H9 (cell line): ENCODE measurements around the gene PLD4. TPM values are rescaled to one million over a fixed set of nuclear protein-coding genes. Genes with fewer than 3 reads are reported as not detected.
A peak's percentile ranks its signal among the peaks of the same experiment; 100 is the strongest.

Experiments used
- DNase-seq: peaks from one replicate; pipeline ENCODE4 v3.0.0-alpha.2; 2017
- H2AFZ ChIP-seq: one replicate; pipeline ENCODE4 v1.6.1; 2013; ENCODE audit warnings: mild to moderate bottlenecking, low read length, control low read depth, moderate library complexity
- H2AK5ac ChIP-seq: 2 replicates; pipeline ENCODE4 v1.6.1; 2013; ENCODE audit warnings: low read length, control low read depth, mixed read lengths; ENCODE audit not compliant: insufficient read length
- H2BK120ac ChIP-seq: one replicate; pipeline ENCODE4 v1.6.1; 2013; ENCODE audit warnings: low read depth, mild to moderate bottlenecking, low read length, control low read depth, inconsistent platforms; ENCODE audit not compliant: poor library complexity, severe bottlenecking
- H2BK12ac ChIP-seq: 2 replicates; pipeline ENCODE4 v1.6.1; 2013; ENCODE audit warnings: low read length, control low read depth, mixed read lengths, low read depth; ENCODE audit not compliant: insufficient read length
- H2BK15ac ChIP-seq: 2 replicates; pipeline ENCODE4 v1.6.1; 2013; ENCODE audit warnings: low read depth, low read length, control low read depth
- H2BK20ac ChIP-seq: one replicate; pipeline ENCODE4 v1.6.1; 2013; ENCODE audit warnings: low read depth, mild to moderate bottlenecking, low read length, control low read depth, inconsistent platforms; ENCODE audit not compliant: poor library complexity, severe bottlenecking
- H2BK5ac ChIP-seq: 2 replicates; pipeline ENCODE4 v1.6.1; 2013; ENCODE audit warnings: low read length, control low read depth, mixed read lengths; ENCODE audit not compliant: insufficient read length
- H3K14ac ChIP-seq: 2 replicates; pipeline ENCODE4 v1.6.1; 2013; ENCODE audit warnings: low read length, control low read depth; ENCODE audit not compliant: insufficient read depth
- H3K18ac ChIP-seq: 2 replicates; pipeline ENCODE4 v1.6.1; 2013; ENCODE audit warnings: low read depth, mild to moderate bottlenecking, mixed read lengths, low read length, control low read depth; ENCODE audit not compliant: insufficient read length
- H3K23ac ChIP-seq: 2 replicates; pipeline ENCODE4 v1.6.1; 2013; ENCODE audit warnings: low read length, control low read depth, mixed read lengths, low read depth; ENCODE audit not compliant: insufficient read length
- H3K23me2 ChIP-seq: 2 replicates; pipeline ENCODE4 v1.6.1; 2013; ENCODE audit warnings: low read depth, mild to moderate bottlenecking, mixed read lengths, low read length, control low read depth; ENCODE audit not compliant: insufficient read length, poor library complexity, severe bottlenecking
- H3K27ac ChIP-seq: 2 replicates; pipeline ENCODE4 v1.5.1; 2013; ENCODE audit warnings: low read length, control low read depth, mixed read lengths, low read depth; ENCODE audit not compliant: insufficient read length
- H3K27me3 ChIP-seq: 2 replicates; pipeline ENCODE4 v1.6.1; 2013; ENCODE audit warnings: low read length, control low read depth, inconsistent platforms; ENCODE audit not compliant: insufficient read depth
- H3K4ac ChIP-seq: 2 replicates; pipeline ENCODE4 v1.6.1; 2013; ENCODE audit warnings: low read depth, mild to moderate bottlenecking, control low read depth, inconsistent platforms, low read length, moderate library complexity
- H3K4me1 ChIP-seq: 2 replicates; pipeline ENCODE4 v1.6.1; 2013; ENCODE audit warnings: low read length, control low read depth, inconsistent platforms; ENCODE audit not compliant: insufficient read depth
- H3K4me2 ChIP-seq: 2 replicates; pipeline ENCODE4 v1.6.1; 2013; ENCODE audit warnings: low read length, control low read depth, mixed read lengths; ENCODE audit not compliant: insufficient read length, insufficient read depth
- H3K56ac ChIP-seq: 2 replicates; pipeline ENCODE4 v1.6.1; 2013; ENCODE audit warnings: low read depth, mild to moderate bottlenecking, mixed read lengths, low read length, control low read depth; ENCODE audit not compliant: insufficient read length
- H3K79me1 ChIP-seq: 2 replicates; pipeline ENCODE4 v1.6.1; 2013; ENCODE audit warnings: low read depth, mild to moderate bottlenecking, moderate library complexity, low read length, control low read depth, inconsistent platforms; ENCODE audit not compliant: insufficient read depth, poor library complexity, severe bottlenecking
- H3K79me2 ChIP-seq: 2 replicates; pipeline ENCODE4 v1.6.1; 2013; ENCODE audit warnings: low read length, control low read depth, inconsistent platforms; ENCODE audit not compliant: insufficient read depth
- H3K9ac ChIP-seq: 2 replicates; pipeline ENCODE4 v1.6.1; 2013; ENCODE audit warnings: low read length, control low read depth, mixed read lengths; ENCODE audit not compliant: insufficient read length; ENCODE audit errors: extremely low read depth
- H3K9me3 ChIP-seq: one replicate; pipeline ENCODE4 v1.6.1; 2013; ENCODE audit warnings: low read depth, low read length, inconsistent platforms; ENCODE audit not compliant: control insufficient read depth
- H3T11ph ChIP-seq: one replicate; pipeline ENCODE4 v1.6.1; 2013; ENCODE audit warnings: mild to moderate bottlenecking, low read length, control low read depth, inconsistent platforms
- H4K20me1 ChIP-seq: one replicate; pipeline ENCODE4 v1.6.1; 2013; ENCODE audit not compliant: control insufficient read depth, insufficient read length, insufficient read depth
- H4K5ac ChIP-seq: 2 replicates; pipeline ENCODE4 v1.6.1; 2013; ENCODE audit warnings: low read depth, mild to moderate bottlenecking, mixed read lengths, low read length, control low read depth; ENCODE audit not compliant: insufficient read length
- H4K8ac ChIP-seq: replicated peaks from 2 replicates; pipeline ENCODE4 v1.6.1; 2013; ENCODE audit warnings: low read length, control low read depth, mixed read lengths, low read depth; ENCODE audit not compliant: insufficient read length
- H4K91ac ChIP-seq: 2 replicates; pipeline ENCODE4 v1.6.1; 2013; ENCODE audit warnings: low read depth, mild to moderate bottlenecking, moderate library complexity, mixed read lengths, low read length, control low read depth; ENCODE audit not compliant: insufficient read length
- H3K27ac Mint-ChIP-seq, 3 experiments: 2 replicates in 2 of 3; 3 replicates in 1 of 3; pipeline ENCODE4 v1.8.0; 2020 to 2021; ENCODE audit warnings: mixed read lengths in 3 of 3, mild to moderate bottlenecking in 1 of 3, moderate library complexity in 1 of 3
- H3K27me3 Mint-ChIP-seq: 2 replicates; pipeline ENCODE4 v1.8.0; 2021; ENCODE audit warnings: low read depth, mild to moderate bottlenecking, moderate library complexity, mixed read lengths
- H3K36me3 Mint-ChIP-seq, 3 experiments: 2 replicates in 2 of 3; 3 replicates in 1 of 3; pipeline ENCODE4 v1.8.0; 2020 to 2021; ENCODE audit warnings: low read depth in 3 of 3, mixed read lengths in 3 of 3; ENCODE audit not compliant: insufficient read depth in 1 of 3
- H3K4me1 Mint-ChIP-seq, 2 experiments: 2 replicates each; pipeline ENCODE4 v1.8.0; 2020; ENCODE audit warnings: mixed read lengths in 2 of 2
- H3K4me3 Mint-ChIP-seq, 2 experiments: 2 replicates in 1 of 2; 3 replicates in 1 of 2; pipeline ENCODE4 v1.8.0; 2020 to 2021; ENCODE audit warnings: mild to moderate bottlenecking in 2 of 2, mixed read lengths in 2 of 2, moderate library complexity in 1 of 2
- H3K9me3 Mint-ChIP-seq, 2 experiments: 2 replicates in 1 of 2; 3 replicates in 1 of 2; pipeline ENCODE4 v1.8.0; 2020; ENCODE audit warnings: mild to moderate bottlenecking in 2 of 2, mixed read lengths in 2 of 2, moderate library complexity in 1 of 2
- CTCF ChIP-seq: fragments of 200-600 bp; sonication (generic); conservative IDR thresholded peaks from 3 replicates; pipeline ENCODE4 v1.8.0; 2021; ENCODE audit warnings: antibody characterized with exemption, mild to moderate bottlenecking
- WGBS: extraction: QIAGEN DNeasy Blood & Tissue Kit; methylation state at CpG from one replicate; pipeline ENCODE4 v1.1.7; 2013; ENCODE audit warnings: missing lambda C conversion rate, low lambda C conversion rate, mixed read lengths; ENCODE audit not compliant: insufficient read length; ENCODE audit errors: extremely low coverage; 5-methylcytosine and 5-hydroxymethylcytosine counted together
- total RNA-seq: library from RNA; stranded (reverse); gene quantifications from 2 replicates; pipeline ENCODE4 v1.2.1, GENCODE V29; 2021

Gene PLD4
- total RNA-seq, 1 experiment from 2014 or later: not detected

- Histone ChIP-seq H3K79me1 (no peaks in the 10 kb centered on the region), H3K23me2 (no peaks in the 10 kb centered on the region), H2BK12ac (no peak overlapping the region), H2AK5ac (no peak overlapping the region), H3K23ac (no peak overlapping the region), H2BK5ac (no peak overlapping the region), H2AFZ (no peak overlapping the region), H4K5ac (no peak overlapping the region), H3K9ac (no peak overlapping the region), H2BK15ac (no peak overlapping the region), H2BK20ac (no peak overlapping the region), H3K27me3 (no peaks in the 10 kb centered on the region), H3K9me3 (no peaks in the 10 kb centered on the region), H3T11ph (no peak overlapping the region), H2BK120ac (no peak overlapping the region), H4K8ac (no peak overlapping the region), H3K4me1 (no peaks in the 10 kb centered on the region), H3K56ac (no peak overlapping the region), H3K4me2 (no peak overlapping the region), H3K4ac (no peak overlapping the region), H3K14ac (no peak overlapping the region), H4K91ac (no peak overlapping the region), H3K79me2 (no peaks in the 10 kb centered on the region; the same call in 1 of the 2 replicates), H3K27ac (no peak overlapping the region), H4K20me1 (no peaks in the 10 kb centered on the region), H3K18ac (no peak overlapping the region)
- no peak for TF ChIP-seq CTCF
- Mint-ChIP-seq H3K36me3 (peaks cover 4 to 18% (median 15%) of the 10 kb centered on the region in 3 experiments; a peak in 6 of 7 replicates), H3K27ac (peak overlapping the region in 1 of 3 experiments; percentile 83; a peak in 1 of 7 replicates), H3K9me3 (no peaks in the 10 kb centered on the region; a peak in 1 of 5 replicates), H3K4me3 (peak overlapping the region in 1 of 2 experiments; percentile 11; a peak in 1 of 5 replicates), H3K4me1 (peaks cover 0 to 12% of the 10 kb centered on the region in 2 experiments; a peak in 2 of 4 replicates), H3K27me3 (no peaks in the 10 kb centered on the region)
- no CpG with 5 or more reads among the region's 7 CpGs for WGBS
- no peak for DNase-seq
Observed at GRCh38 chr14:104880584-104881210, 44.0 kb upstream of the PLD4 start.
